ENCODE data around the gene SLC25A42. TPM values are rescaled to one million over a fixed set of nuclear protein-coding genes. Genes with fewer than 3 reads are reported as not detected.
A peak's percentile ranks its signal among the peaks of the same experiment; 100 is the strongest.

Gene SLC25A42
- total and polyA plus RNA-seq, 3 donors from 2014 or later = 14.0 to 14.7 (median 14.3) TPM

- TF ChIP-seq POLR2A (IDR thresholded peaks at IDR 0.05) = no peak
- TF ChIP-seq CTCF (IDR thresholded peaks at IDR 0.05) = no peak
- WGBS, 2 donors = 65 to 77% methylated on average over 29 to 39 of the region's 39 CpGs
- Histone ChIP-seq H3K27me3 (no peaks in the 10 kb centered on the region), H3K36me3 (ENCODE audit: low read depth, missing control alignments) (no peaks in the 10 kb centered on the region), H3K9me3 (no peaks in the 10 kb centered on the region), H3K4me3 (peak overlapping the region in 1 of 2 donors; percentile 36), H3K27ac (no peak overlapping the region), H3K4me1 (no peaks in the 10 kb centered on the region)
- intact Hi-C loops (cut with DNase I; ENCODE audit: low total_unique reads) = no loop called here
- no peak for DNase-seq
Measured at GRCh38 chr19:19119325-19120237, 55.8 kb downstream of the SLC25A42 start.

- H3K27me3 ChIP-seq = no peaks in the 10 kb centered on the region
- peak overlapping the region in 1 of 2 donors; percentile 36 for H3K4me3 ChIP-seq
- no peaks in the 10 kb centered on the region for H3K9me3 ChIP-seq
- intact Hi-C loops (cut with DNase I; ENCODE audit: low total_unique reads) = no loop called here
- peak; percentile 82 for DNase-seq
- 45 to 52% methylated on average over 22 to 39 of the region's 39 CpGs for WGBS, 2 donors
- H3K4me1 ChIP-seq = no peaks in the 10 kb centered on the region
- TF ChIP-seq POLR2A (IDR thresholded peaks at IDR 0.05) (no peak), CTCF (IDR thresholded peaks at IDR 0.05) (no peak)
- no peaks in the 10 kb centered on the region for H3K36me3 ChIP-seq (ENCODE audit: low read depth, missing control alignments)
- H3K27ac ChIP-seq = no peak overlapping the region
Measured at GRCh38 chr19:19120308-19121231, 56.8 kb downstream of the SLC25A42 start.

- no peaks in the 10 kb centered on the region for H3K36me3 ChIP-seq (ENCODE audit: low read depth, missing control alignments)
- no peaks in the 10 kb centered on the region for H3K27me3 ChIP-seq
- DNase-seq = no peak
- H3K9me3 ChIP-seq = no peaks in the 10 kb centered on the region
- 82 to 100% methylated on average over 1 to 9 of the region's 10 CpGs for WGBS, 2 donors
- intact Hi-C loops (cut with DNase I; ENCODE audit: low total_unique reads) = no loop called here
- no peak overlapping the region for H3K27ac ChIP-seq
- no peaks in the 10 kb centered on the region for H3K4me1 ChIP-seq
- TF ChIP-seq POLR2A (IDR thresholded peaks at IDR 0.05) (no peak), CTCF (IDR thresholded peaks at IDR 0.05) (no peak)
- H3K4me3 ChIP-seq = no peak overlapping the region
Measured at GRCh38 chr19:19121371-19121770, 57.6 kb downstream of the SLC25A42 start.

- H3K27ac ChIP-seq = no peak overlapping the region
- no peaks in the 10 kb centered on the region for H3K27me3 ChIP-seq
- no peak for TF ChIP-seq POLR2A (IDR thresholded peaks at IDR 0.05)
- TF ChIP-seq CTCF (IDR thresholded peaks at IDR 0.05) = no peak
- H3K4me3 ChIP-seq = no peak overlapping the region
- no peaks in the 10 kb centered on the region for H3K4me1 ChIP-seq
- intact Hi-C loops (cut with DNase I; ENCODE audit: low total_unique reads) = no loop called here
- H3K9me3 ChIP-seq = no peaks in the 10 kb centered on the region
- no peaks in the 10 kb centered on the region for H3K36me3 ChIP-seq (ENCODE audit: low read depth, missing control alignments)
- DNase-seq = no peak
- WGBS, 2 donors = 85 to 86% methylated on average over 1 of the region's 1 CpG
Measured at GRCh38 chr19:19122902-19123301, 59.1 kb downstream of the SLC25A42 start.
